Activated CD8-positive, alpha-beta T cell treated with anti-CD3 and anti-CD28 coated beads for 36 hours (primary cell): Measurements from ENCODE around the gene GFRA4. TPM values are rescaled to one million over a fixed set of nuclear protein-coding genes. Genes with fewer than 3 reads are reported as not detected.

Source experiments
- ATAC-seq: fragments of 200-7000 bp; cut with Tn5 transposase; one replicate; pipeline ENCODE4 v1.10.0; 2021; ENCODE audit warnings: mild to moderate bottlenecking, moderate library complexity
- CTCF ChIA-PET: fragments of 350-600 bp; sonication (Branson Sonifier 250); formaldehyde crosslinking; loops from one replicate; lab custom pipeline; 2021; ENCODE audit warnings: antibody characterized with exemption; lab: Charles Lee
- POLR2A ChIA-PET: fragments of 350-600 bp; sonication (Branson Sonifier 250); formaldehyde crosslinking; loops from one replicate; lab custom pipeline; 2021; ENCODE audit warnings: antibody characterized with exemption; lab: Charles Lee
- DNase-seq: peaks from one replicate; pipeline ENCODE4 v3.0.0-alpha.2; 2020
- H3K27ac Mint-ChIP-seq: one replicate; pipeline ENCODE4 v1.8.0; 2021; ENCODE audit warnings: mild to moderate bottlenecking, mixed read lengths
- H3K27me3 Mint-ChIP-seq: one replicate; pipeline ENCODE4 v1.8.0; 2021; ENCODE audit warnings: mixed read lengths
- H3K36me3 Mint-ChIP-seq: one replicate; pipeline ENCODE4 v1.8.0; 2021; ENCODE audit warnings: low read depth, mixed read lengths
- H3K4me1 Mint-ChIP-seq: one replicate; pipeline ENCODE4 v1.8.0; 2021; ENCODE audit warnings: low read depth, mixed read lengths
- H3K4me3 Mint-ChIP-seq: one replicate; pipeline ENCODE4 v1.8.0; 2021; ENCODE audit warnings: mild to moderate bottlenecking, moderate library complexity, mixed read lengths
- H3K9me3 Mint-ChIP-seq: one replicate; pipeline ENCODE4 v1.8.0; 2021; ENCODE audit warnings: mixed read lengths
- intact Hi-C: fragments of 100-400 bp; cut with micrococcal nuclease; formaldehyde crosslinking; loops from one replicate; pipeline ENCODE4 v1.10.0; 2022
- total RNA-seq, 2 experiments: library from RNA; stranded (reverse); gene quantifications; one replicate each; pipeline ENCODE4 v1.2.3, GENCODE V29; 2021
- TF ChIP-seq, protein P1 (sequence below): fragments of 200-600 bp; IDR thresholded peaks from one replicate; pipeline ENCODE4 v1.8.0; 2022; ENCODE audit warnings: antibody characterized with exemption, mild to moderate bottlenecking

Gene GFRA4
- total RNA-seq, 2 experiments from 2014 or later: not detected

DNA sequence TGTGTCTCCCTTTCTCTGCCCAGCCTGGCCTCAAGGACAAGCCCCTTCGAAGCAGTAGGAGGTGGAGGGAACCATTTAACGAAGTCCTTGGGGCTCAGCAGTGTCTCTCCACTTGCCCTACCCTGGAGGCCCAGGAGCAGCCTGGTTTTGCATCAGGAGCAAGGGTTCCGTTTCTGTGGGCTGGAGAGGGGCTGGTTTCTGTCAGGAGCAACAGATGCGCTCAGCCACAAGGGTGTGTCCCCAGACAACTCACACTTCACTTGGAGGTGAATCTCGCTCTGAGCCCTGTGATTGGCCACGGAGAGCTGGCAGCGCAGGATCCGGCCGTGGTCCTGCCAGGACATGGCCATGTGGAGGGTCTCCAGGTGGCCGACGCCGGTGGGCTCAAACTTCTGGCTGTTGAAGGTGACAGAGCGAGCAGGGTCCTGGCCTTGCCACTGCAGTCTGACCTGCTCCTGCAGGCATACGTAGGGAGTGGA is 42.3 kb upstream of the GFRA4 start:
- Mint-ChIP-seq H3K27me3 (peaks cover 2% of the 10 kb centered on the region), H3K36me3 (no peaks in the 10 kb centered on the region), H3K27ac (no peak overlapping the region), H3K9me3 (no peaks in the 10 kb centered on the region), H3K4me1 (no peaks in the 10 kb centered on the region), H3K4me3 (no peak overlapping the region)
- intact Hi-C loops: no loop called here
- no peak for DNase-seq
- no peak for ATAC-seq
- ChIA-PET CTCF (no interaction called here), POLR2A (no interaction called here)
- TF ChIP-seq, protein P1, sequence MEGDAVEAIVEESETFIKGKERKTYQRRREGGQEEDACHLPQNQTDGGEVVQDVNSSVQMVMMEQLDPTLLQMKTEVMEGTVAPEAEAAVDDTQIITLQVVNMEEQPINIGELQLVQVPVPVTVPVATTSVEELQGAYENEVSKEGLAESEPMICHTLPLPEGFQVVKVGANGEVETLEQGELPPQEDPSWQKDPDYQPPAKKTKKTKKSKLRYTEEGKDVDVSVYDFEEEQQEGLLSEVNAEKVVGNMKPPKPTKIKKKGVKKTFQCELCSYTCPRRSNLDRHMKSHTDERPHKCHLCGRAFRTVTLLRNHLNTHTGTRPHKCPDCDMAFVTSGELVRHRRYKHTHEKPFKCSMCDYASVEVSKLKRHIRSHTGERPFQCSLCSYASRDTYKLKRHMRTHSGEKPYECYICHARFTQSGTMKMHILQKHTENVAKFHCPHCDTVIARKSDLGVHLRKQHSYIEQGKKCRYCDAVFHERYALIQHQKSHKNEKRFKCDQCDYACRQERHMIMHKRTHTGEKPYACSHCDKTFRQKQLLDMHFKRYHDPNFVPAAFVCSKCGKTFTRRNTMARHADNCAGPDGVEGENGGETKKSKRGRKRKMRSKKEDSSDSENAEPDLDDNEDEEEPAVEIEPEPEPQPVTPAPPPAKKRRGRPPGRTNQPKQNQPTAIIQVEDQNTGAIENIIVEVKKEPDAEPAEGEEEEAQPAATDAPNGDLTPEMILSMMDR: no peak

DNA sequence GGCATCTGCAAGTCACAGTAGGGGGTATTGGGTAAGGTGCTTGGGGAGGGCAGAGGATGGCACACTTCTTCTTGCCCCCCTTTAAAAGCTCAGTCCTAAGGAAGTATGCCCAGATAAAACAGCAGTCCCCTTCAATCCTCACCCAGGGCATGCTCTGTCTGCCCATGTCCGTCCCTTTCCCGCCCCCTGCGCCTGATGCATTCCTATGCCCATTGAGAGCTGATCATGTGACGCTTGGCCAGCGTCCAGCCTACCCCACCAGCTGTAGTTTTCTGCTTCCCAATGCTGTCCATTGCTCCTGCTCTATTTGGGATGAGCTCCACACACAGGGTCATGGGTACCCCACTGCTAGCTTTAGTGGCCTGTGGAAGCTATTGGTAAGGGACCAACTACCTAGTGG is 40.9 kb upstream of the GFRA4 start:
- DNase-seq (no peak), ATAC-seq (no peak)
- Mint-ChIP-seq H3K4me3 (no peak overlapping the region), H3K27ac (no peak overlapping the region), H3K4me1 (no peaks in the 10 kb centered on the region), H3K9me3 (no peaks in the 10 kb centered on the region), H3K36me3 (no peaks in the 10 kb centered on the region), H3K27me3 (peaks cover 2% of the 10 kb centered on the region)
- TF ChIP-seq, protein P1: no peak
- intact Hi-C loops: no loop called here
- CTCF ChIA-PET: interaction anchor here (0.7 to 1.8 kb wide), 2 partner anchors 8 to 9 kb away, joined by 3 to 4 read pairs; no protein-coding TSS in a partner anchor
- POLR2A ChIA-PET: interaction anchor here (1.1 to 1.2 kb wide), 2 partner anchors 12 to 17 kb away, joined by 3 to 4 read pairs; no protein-coding TSS in a partner anchor

DNA sequence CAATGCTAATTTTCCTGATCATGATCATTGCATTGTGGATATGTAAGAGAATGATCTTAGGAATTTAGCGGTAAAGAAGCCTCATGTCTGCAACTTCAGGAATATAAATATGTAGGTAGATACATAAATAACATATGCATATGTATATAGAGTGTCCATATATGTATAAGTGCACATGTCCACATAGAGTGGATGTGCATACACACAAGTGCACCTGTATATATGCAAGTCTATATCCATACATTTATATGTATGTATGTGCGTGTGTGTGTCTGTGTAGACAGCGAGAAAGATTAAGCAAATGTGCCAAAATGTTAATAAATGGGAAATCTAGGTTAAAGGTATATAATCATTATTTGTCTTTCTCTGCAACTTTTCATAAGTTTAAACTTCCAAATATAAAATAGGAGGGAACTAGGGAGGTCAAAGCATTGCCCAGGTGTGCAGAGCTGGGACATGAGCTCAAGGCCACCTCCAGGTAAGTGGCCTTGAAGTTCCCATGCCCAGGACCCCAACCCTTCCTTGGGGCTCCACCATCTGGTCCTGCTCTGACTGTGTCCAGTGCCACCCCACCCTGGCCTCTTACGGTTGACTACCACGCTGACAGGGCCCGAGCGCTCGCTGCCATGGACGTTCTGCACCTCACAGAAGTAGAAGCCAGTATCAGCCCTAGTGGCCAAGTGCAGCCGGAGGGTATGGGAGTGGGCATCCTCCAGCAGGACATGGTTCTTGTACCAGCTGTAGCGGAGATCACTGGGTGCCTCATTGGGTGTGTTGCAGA is 39.6 kb upstream of the GFRA4 start:
- DNase-seq (no peak), ATAC-seq (no peak)
- peaks cover 2% of the 10 kb centered on the region for H3K27me3 Mint-ChIP-seq
- ChIA-PET CTCF (interaction anchor here (1.6 to 1.8 kb wide), 2 partner anchors 8 to 10 kb away, joined by 4 to 8 read pairs; no protein-coding TSS in a partner anchor), POLR2A (no interaction called here)
- intact Hi-C loops: no loop called here
- TF ChIP-seq, protein P1: no peak
- no peaks in the 10 kb centered on the region for H3K9me3 Mint-ChIP-seq
- H3K27ac Mint-ChIP-seq: no peak overlapping the region
- no peaks in the 10 kb centered on the region for H3K36me3 Mint-ChIP-seq
- no peaks in the 10 kb centered on the region for H3K4me1 Mint-ChIP-seq
- no peak overlapping the region for H3K4me3 Mint-ChIP-seq

DNA sequence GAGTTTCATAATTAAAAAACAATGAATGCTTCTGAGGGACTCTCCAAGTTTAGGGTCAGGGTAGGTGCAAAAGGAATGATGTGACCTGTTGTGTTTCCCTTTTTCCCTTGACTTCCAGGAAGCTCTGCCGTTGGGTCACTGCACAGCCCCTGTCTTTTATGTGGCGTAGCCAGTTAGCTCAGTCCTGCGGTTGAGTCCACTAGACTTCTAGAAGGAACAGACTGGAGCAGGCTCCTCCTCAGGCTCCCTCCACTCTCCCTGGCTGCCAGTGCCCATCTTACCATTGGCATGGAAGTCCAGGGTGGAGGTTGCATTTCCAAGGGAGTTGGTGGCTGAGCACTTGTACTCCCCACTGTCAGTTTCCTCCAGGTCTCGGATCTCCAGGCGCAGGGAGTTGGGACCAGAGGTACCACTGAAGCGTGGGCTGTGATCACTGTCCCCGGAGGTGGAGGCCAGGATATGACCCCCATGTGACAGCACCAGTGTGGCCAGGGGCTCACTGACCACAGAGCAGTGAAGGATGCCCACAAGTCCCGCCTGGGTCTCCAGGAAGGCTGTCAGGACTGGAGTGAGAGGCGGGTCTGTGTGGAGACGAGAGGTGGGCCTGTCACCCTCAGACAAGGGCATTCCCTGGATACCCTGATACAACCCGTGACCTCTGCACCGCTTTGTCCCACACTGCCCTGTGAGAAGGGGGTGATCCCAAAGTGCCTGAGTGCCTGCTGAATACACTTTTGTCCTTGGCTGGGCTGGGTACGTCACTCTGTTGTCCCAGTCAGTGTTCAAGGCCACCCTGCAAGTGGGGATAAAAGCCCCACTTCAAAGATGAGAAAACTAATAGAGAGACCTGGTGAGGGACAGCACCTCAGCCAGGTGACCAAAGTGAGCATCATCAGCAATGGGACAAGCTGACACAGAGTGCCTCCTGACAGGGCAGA is 38.1 kb upstream of the GFRA4 start:
- H3K9me3 Mint-ChIP-seq: no peaks in the 10 kb centered on the region
- CTCF ChIA-PET: interaction anchor here (0.7 to 5.5 kb wide), 5 partner anchors 9 to 407 kb away, joined by 3 to 25 read pairs (median 8); no protein-coding TSS in a partner anchor
- no peak for ATAC-seq
- POLR2A ChIA-PET: no interaction called here
- intact Hi-C loops: no loop called here
- no peak overlapping the region for H3K27ac Mint-ChIP-seq
- H3K4me3 Mint-ChIP-seq: no peak overlapping the region
- no peaks in the 10 kb centered on the region for H3K4me1 Mint-ChIP-seq
- DNase-seq: no peak
- TF ChIP-seq, protein P1: no peak
- H3K27me3 Mint-ChIP-seq: peaks cover 2% of the 10 kb centered on the region
- H3K36me3 Mint-ChIP-seq: no peaks in the 10 kb centered on the region
